Skin epidermis (tissue), 12 donors: ENCODE data around the gene ICA1.
"Not testable (repeated sequence)": the region's sequence is repeated elsewhere in the genome, so short reads cannot be mapped to it uniquely, and the experiment has no call there.

Experiments used
- H3K27ac ChIP-seq, 21 experiments: fragments of 200-600 bp; sonication (generic) in 11 of 21; one replicate each; pipeline ENCODE4 v1.5.0; 2020; ENCODE audit warnings: mild to moderate bottlenecking in 3 of 21, inconsistent platforms in 2 of 21, moderate library complexity in 2 of 21
- H3K4me3 ChIP-seq, 7 experiments: fragments of 200-600 bp; sonication (generic) in 2 of 7; one replicate each; pipeline ENCODE4 v1.5.0; 2020; ENCODE audit warnings: inconsistent platforms in 2 of 7, mild to moderate bottlenecking in 2 of 7, moderate library complexity in 1 of 7

The ICA1 gene

DNA sequence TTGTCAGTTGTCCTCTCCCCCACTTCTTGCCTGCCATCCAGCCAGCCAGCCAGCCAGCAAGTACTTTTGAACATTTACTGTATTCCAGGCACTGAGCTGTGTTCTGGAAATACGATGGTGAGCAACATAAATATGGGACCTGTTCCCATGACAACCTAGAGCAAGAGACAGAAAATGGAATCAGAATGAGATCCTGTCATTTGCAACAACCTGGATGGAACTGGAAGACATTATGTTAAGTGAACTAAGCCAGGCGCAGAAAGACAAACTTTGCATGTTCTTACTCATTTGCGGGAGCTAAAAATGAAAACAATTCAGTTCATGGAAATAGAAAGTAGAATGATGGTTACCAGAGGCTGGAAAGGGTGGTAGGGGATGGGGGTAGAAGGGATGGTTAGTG, 140.7 kb downstream of the ICA1 start:
- Histone ChIP-seq H3K4me3 (no peak overlapping the region), H3K27ac (peak overlapping the region in 4 of 21 experiments; percentile 35 to 68 (median 51))

DNA sequence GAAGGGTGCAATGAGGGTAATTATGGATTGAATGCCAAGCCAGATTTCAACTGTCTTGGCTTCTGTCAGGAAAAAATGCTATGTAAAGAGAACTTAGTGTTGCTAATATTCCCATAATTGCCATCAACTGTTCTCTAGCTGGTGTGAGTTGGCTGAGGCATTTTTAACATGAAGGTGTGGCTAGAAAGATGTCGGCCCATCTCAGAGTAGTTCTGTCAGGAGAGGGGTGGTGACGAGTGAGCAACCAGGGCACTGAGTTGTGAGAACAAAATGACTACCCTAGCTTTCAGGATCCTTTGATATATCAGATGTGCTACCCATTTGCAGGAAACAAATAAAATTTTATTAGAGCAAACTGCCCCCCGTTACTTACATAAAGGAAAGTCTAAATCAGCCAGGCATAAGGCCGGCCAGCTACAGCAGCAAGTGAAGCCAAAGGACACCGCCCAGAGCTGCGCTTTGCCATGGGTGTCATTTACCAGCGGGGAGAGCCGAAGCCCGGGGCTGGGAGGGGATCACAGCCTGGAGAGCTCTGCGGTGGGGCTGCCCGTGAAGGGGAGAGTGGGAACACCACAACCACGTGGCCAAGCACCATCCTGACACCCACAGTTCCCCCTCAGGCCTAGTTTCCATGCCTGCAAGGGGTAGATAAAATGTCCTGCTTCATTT, 141.4 kb downstream of the ICA1 start:
- no peak overlapping the region for H3K4me3 ChIP-seq
- peak overlapping the region in 4 of 21 experiments; percentile 35 to 68 (median 51) for H3K27ac ChIP-seq

DNA sequence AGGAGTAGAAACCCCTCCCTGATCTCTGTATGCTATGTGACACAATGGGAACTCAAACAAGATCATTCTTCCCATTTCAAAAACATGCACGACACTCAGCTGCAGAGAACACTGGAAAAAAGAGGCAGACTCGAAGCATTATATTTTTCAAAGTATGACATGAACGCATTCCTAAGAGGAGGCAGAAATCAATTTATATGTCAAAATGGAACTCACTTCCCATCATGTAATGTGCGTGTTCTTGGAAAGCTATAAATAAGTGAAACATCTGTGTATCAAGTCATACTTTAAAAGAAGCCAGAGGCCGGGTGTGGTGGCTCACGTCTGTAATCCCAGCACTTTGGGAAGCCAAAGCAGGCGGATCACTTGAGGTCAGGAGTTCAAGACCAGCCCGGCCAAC, 142.7 kb downstream of the ICA1 start:
- no peak overlapping the region for H3K4me3 ChIP-seq
- H3K27ac ChIP-seq, result no peak overlapping the region

DNA sequence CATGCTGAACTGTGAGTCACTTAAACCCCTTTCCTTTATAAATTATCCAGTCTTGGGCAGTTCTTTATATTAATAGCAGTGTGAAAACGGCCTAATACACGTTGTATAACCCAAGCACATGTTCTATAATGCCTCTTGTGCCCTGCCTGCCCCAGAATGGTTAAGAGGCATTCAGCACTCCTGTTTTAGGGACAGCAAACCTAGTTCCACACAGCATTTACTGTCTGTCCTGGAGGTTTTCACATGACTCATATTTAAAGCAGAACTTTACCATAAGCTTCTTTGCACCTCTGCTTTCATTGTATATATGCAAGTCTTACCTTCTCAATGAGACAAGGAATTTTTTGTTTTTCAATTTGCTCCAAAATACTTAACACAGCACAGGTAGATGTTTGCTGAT, 144.8 kb downstream of the ICA1 start:
- H3K27ac ChIP-seq, result no peak overlapping the region
- H3K4me3 ChIP-seq, result no peak overlapping the region

DNA sequence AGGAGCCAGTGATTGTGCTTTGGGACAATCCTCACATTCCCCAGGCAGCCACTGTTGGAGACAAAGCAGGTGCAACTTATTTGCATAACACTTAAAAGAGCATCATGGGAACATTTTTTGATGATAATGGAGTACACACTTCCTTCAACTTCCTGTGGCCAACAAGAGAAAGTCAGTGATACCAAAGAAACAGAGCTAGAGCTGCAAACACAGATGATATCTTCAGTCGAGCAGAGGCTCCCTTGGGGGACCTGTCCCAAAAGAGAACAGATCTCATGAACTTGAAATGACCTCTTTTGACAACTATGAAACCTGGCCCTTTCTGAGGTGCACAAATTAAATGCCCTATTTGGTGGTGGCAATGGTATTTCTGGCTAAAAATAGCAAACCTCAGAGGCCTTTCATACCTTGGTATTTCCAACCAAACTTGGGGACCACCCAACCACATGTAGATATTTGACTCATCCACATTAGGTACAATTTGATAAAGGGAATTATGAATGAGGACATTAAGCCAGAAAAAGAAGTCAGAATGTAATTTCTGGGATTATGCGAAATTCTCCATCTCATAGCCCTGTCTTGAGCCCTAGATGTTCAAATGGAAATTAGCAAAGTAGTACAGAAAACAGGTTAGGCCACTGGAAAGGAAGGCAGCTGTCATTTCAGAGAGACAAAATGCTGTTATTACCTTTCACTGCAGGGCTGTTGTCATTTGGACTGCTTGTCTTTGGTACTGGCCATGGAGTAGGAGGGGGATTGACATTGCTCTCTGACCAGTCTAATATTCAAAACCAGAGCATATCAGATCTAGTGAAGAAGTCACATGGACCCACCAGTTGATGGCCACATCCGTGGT, 146.2 kb downstream of the ICA1 start:
- Histone ChIP-seq H3K27ac (no peak overlapping the region), H3K4me3 (no peak overlapping the region)

DNA sequence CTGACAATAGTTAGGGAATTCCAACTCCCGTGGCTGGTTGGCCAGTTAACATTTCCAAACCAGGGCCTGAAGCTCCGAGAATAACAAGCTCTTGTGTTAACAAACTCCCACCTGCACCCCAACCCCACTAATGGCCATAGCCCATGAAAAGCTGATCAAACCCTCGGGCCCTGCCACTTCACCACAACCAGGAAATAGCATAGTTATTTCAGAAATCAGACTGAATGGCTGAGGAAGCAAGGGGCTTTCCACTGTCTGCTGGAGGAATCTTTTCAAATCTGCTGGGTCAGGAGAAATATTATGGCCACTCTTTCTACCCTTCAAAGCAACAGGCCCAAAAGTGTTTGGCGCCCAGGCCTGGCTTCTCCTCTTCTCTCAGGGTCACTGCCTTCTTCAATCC, 147.8 kb downstream of the ICA1 start:
- no peak overlapping the region for H3K4me3 ChIP-seq
- peak overlapping the region in 1 of 21 experiments; percentile 24 for H3K27ac ChIP-seq

DNA sequence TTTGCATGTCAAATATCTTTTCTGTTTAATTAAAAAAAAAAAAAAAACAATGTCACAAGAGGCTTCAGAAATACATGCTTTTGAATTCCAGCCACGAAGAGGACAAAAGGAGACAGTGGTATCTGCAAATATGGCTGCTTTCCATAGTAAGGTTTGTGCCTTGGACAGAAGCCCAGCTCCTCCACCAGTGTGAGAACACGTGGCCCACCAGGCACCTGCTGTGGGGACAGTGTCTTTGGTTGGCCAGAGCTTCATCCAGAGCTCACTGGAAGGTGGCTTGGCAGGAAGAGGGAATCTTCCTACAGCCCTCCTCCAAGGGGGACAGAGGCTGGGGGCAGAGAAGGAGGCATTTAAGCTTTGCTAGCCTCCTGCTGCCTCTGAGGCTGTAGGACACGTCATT, 148.8 kb downstream of the ICA1 start:
- Histone ChIP-seq H3K27ac (no peak overlapping the region), H3K4me3 (no peak overlapping the region)

DNA sequence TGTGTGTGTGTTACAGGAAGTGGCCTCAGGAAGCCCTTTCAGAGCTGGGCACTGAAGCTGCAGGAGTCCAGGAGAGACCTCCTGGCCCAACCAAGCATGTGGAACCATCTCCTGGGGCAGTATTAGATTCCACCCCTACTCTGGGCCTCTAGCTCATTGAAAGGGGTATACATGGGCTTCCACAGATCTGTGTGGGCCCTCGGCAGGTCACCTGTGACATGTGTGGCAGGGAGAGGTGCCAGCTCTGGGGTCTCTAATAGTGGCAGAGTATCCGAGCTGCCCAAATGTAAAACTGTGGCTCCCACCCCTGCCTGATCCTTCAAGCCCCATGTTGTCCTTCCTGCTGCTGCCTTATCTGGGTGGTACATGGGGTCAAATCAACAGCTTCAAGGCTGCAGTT, 149.3 kb downstream of the ICA1 start:
- no peak overlapping the region for H3K27ac ChIP-seq
- H3K4me3 ChIP-seq, result no peak overlapping the region

DNA sequence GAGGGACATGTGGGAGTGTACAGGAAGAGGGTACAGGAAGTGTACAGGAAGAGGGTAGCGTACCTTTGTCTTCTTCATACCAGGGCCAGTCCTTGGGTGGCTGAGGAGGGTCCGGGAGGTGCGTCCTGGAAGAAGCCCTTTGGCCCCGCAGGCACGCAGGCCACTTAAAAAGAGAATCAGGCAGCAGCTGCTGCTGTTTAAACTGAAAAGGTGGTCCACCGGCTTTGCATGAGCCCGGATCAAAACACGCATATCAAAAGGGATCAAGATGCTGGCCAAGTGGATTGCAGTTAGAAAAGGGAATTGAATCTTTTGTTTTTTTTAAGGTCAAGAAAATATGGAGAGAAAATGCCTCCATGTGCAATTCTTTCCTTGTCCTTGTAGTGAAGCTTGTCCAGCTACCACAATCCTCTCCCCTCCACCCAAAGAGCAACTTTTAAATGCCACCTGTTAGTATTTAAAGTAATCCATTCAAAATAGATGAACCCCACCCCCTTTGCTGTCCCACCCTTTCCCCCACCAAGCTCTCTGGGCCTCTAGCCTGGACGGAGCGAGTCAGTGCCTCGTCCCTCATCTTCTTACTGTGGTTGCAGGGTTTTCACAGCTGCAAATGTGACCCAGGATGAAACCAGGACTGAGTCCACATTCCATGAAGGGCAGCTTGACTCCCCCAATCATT, 150.5 kb downstream of the ICA1 start:
- H3K4me3 ChIP-seq, result no peak overlapping the region
- no peak overlapping the region for H3K27ac ChIP-seq

DNA sequence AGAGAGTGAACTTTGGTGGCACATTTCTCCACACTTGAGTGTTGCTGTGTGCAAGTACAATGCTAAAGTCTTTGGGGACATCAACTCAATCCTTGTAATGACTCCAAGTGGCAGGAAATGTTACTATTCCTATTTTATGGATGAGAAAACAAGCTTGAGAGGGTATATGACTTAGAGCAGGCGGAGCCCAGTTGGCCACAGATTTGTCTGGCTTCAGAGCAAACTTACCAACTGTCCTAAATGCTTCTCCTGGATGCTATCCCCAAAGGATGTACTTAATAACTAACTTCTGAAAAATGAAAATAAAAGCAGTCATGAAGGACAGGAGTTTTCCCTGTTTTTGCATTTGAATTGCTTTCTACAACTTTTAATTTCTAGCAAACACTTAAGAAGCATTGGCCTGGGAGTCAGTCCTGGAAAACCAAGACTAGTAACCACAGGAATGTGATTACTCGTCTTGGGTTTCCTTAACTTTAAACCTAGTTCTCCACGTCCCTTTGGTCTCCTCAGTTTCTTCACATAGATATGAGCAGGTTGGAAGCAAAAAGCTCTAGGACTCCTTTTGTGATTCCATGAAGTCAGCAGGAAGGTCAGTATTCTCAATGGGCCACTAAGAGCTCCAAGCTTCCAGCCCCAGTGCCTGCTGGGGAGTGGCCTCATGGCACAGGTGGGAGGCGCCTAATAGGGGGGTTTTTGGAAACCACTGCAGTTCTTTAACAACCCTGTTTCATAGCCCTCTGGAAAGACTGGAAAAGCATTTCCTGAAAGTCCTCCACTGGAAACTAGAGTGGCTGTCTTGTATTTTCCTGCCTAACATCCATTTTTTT, 152.6 kb downstream of the ICA1 start:
- no peak overlapping the region for H3K4me3 ChIP-seq
- H3K27ac ChIP-seq, result no peak overlapping the region

DNA sequence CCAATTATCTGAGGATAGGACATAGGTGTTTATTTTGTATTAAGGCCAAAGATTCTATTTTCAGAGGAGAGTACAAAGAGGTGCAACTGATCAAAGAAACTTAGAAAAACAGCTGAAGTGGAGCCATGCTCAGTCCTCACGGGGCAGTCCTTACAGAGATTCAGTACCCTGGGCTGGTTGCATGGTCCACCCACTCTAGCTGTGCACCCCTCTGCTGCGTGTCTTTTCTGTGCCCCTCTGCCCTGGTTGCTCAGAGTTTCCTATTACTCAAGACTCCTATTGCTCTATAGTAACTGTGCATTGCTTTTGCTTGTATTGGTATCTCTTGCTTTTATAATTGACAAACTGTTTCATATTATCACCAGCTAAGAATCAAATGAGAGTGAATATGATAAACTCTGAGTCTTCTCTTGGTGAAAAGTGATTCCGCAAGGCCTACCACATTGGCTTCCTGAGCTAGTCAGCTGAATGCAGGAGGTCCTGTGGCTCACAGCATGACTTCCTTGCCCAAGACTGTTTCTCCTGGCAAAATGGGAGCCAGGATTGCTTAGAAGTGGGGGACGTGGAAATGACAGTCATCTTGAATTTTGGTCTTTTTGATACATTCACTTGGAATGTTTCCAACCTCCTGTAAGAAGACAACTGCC, 156.4 kb downstream of the ICA1 start:
- Histone ChIP-seq H3K27ac (peak overlapping the region in 2 of 21 experiments; percentile 11 to 29), H3K4me3 (no peak overlapping the region)

DNA sequence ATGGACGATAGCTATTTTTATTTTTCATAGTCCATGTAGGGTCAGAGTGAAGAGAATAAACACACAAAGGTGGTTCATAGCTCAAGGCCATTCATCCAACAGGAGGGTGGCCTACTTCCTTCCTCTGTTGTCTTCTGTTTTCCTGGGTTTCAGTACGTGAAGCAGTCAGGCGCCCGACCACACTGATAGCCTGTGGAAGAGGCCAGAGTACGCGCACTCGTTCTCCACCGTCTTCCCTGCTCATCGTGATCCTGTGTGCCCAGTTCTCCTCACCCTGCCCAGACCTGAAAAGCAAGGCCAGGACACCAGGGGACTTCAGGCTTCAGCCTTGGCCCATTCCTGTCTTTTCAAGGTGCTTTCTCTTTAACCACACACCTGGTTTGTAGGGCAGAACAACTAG, 158.7 kb downstream of the ICA1 start:
- Histone ChIP-seq H3K4me3 (no peak overlapping the region), H3K27ac (no peak overlapping the region)

DNA sequence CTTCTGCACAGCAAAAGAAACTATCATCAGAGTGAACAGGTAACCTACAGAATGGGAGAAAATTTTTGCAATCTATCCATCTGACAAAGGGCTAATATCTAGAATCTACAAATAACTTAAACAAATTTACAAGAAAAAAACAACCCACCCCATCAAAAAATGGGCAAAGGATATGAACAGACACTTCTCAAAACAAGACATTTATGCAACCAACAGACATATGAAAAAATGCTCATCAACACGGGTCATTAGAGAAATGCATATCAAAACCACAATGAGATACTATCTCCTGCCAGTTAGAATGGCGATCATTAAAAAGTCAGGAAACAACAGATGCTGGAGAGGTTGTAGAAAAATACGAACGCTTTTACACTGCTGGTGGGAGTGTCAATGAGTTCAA, 160.7 kb downstream of the ICA1 start:
- not testable (repeated sequence) for H3K27ac ChIP-seq, H3K4me3 ChIP-seq

DNA sequence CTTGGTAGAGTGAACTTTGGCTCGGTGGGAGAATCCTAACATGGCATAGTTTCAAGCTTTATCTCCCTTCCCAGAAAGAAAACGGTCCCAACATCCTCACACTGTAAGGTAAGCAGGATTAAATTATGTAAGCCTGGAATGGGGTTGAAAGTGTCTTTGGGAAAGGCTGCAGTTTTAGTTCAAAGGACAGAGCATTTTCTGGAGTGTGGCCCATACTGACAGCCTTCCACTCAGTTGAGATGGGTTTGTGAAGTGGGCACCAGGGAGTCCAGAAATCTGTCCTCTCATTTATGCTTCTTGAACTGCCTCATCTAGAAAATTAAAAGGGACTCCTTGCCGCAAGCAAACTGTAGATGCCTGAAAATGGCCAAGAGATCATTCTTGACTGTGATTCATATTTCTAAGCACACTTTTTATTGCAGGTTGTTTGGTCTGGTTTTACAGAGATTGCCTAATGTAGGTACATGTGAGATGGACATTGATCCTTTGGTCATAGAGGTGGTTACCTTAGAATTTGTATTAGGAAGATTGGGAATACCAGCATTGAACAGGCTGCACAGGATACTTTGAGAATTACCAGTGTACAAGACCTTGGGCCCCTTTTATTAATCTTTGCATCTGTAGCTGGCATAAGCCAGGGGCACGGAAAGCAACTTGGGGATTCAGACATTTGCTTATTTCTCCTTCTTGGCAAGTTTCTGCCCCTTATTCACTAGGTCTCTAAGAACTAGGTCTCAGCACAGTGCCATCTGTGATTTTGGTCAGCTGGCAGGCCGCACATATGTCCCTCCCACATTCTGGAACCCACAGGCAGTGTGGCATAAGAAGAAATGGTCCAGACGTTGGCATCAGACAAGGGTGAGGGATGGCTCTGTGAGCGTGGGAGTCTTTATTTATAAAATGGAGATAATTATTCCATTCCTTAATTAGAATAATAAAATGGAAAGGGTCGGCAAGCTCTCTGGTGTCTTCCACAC, 167.5 kb downstream of the ICA1 start:
- H3K27ac ChIP-seq, result no peak overlapping the region
- H3K4me3 ChIP-seq, result no peak overlapping the region

DNA sequence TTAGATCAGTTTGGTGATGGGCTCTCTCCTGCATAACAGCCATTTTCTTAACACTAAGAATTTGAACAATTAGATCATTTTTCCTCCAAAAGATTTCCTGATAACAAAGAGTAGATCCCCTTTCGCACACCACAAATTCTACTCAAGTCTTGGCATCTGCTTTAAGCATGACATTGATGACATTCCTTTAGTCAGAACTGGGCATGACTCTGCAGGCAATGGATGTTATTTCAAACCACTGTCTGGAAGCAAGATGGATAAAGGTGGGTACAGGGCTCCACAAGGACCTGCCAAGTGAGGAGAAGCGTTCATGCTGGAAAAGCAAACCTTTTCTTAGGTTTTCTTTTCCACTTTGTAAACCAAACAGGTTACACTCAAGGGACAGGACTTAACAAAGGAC, 169.8 kb downstream of the ICA1 start:
- Histone ChIP-seq H3K27ac (no peak overlapping the region), H3K4me3 (no peak overlapping the region)

DNA sequence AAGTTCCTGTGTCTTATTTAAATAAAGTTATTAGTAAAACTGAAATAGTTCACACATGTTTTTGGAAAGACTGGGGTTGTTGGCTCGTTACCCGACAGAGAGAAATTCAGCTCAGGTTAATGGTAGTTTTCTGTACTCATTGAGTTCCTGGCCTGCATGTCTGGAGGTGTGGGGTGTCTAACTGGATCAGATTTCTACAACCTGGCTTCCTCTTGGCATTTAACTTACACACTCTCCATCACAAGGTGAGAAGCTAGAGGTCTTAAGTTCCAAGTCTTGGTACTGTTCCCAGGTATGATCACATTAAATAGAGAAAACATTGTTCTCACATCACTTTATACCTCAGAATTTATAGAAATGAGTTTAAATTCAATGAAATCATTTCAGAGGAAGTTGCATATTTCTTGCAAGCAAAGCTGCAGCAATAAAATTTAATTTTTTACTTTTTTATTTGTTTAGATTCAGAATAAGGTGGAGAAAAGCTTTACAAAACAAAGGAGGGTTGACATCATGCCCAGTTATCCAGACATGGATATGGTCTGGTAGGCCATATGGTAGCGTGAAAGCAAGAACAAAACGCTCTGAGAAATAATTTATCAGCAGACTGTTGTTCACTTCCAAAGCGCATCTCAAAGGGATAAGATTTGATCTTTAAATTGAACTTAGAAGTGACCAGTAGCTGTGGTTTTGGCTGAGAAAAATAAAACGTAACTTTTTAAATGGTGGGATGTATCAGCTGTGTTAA, 172.8 kb downstream of the ICA1 start:
- H3K4me3 ChIP-seq, result no peak overlapping the region
- no peak overlapping the region for H3K27ac ChIP-seq

DNA sequence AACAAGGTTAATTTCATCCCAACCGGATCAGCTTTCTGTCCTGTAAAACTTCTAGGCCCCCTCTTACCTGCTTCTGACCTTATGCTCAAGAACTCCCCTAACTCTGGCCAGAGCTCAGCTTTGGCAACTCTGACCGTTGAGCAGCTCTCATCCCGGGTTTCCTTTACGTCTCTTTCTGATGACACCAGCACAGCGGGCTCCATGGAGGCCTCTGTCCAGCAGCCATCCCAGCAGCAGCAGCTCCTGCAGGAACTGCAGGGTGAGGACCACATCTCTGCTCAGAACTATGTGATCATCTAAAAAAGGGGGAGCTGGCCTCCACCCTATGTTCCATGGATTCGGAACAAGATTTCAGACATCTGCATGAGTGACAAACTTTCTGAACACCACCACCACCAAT, 175.7 kb downstream of the ICA1 start:
- Histone ChIP-seq H3K4me3 (no peak overlapping the region), H3K27ac (no peak overlapping the region)

DNA sequence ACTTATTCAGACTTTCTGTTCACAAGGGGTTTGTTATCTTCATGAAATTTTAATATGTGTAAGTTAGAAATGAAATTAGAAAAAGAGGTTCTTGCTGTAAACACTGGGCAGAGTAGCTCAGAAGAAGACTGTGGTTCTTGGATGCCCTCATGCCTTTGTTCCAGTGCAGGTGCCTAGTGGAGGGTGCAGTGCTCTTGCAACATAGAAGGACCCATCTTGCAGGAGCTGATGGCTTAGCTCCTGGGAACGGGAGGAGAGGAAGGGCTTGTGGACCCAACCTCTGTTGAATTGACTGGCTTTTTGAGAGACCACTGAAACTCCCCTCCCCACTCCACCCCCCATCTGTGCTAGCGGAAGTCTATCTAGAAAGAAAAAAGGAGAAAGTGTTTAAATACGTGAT, 176.5 kb downstream of the ICA1 start:
- Histone ChIP-seq H3K4me3 (no peak overlapping the region), H3K27ac (no peak overlapping the region)
